GM21447 (cell line): ENCODE results near the gene ARID3B.
"Not testable (repeated sequence)": the region's sequence is repeated elsewhere in the genome, so short reads cannot be mapped to it uniquely, and the experiment has no call there.

Experiments used
- ATAC-seq: cut with Tn5 transposase; IDR thresholded peaks from one replicate; pipeline ENCODE4 v1.9.1; 2021; ENCODE audit not compliant: unreplicated experiment

ARID3B gene

GRCh38 chr15:74535388-74536084 is 5.5 kb upstream of the ARID3B start:
- no peak for ATAC-seq

DNA sequence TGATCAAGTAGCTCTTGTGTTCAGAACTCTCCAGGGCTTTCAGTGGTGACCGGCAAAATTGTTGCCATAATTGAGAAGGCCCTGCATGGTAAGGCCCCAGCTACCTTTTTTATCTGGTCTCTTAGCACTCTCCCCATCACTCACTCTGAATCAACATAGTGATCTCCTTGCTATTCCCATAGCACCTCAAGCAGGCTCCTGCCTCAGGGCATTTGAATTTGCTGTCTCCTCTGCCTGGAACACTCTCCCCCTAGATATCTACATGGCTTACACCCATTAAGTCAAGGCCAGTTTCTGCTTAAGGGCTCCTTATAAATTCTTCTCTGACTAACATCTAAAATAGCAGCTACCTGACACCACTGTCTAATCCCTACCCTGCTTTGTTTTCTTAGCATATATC is 3.3 kb upstream of the ARID3B start:
- ATAC-seq = no peak

DNA sequence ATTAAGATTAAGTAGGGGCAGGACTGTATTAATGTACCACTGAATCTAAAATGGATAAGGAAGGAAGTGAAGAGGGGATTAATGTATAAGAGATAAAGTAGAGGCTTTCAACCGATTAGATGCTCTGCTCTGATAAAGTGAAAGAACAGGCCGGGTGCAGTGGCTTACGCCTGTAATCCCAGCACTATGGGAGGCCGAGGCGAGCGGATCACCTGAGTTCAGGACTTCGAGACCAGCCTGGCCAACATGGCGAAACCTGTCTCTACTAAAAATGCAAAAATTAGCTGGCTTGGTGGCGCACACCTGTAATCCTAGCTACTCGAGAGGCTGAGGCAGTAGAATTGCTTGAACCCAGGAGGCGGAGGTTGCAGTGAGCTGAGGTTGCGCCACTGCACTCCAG is 1.5 kb upstream of the ARID3B start:
- not testable (repeated sequence) for ATAC-seq

- peak; percentile 5 for ATAC-seq
Observed at GRCh38 chr15:74540161-74540760, 759 bp upstream of the ARID3B start.

DNA sequence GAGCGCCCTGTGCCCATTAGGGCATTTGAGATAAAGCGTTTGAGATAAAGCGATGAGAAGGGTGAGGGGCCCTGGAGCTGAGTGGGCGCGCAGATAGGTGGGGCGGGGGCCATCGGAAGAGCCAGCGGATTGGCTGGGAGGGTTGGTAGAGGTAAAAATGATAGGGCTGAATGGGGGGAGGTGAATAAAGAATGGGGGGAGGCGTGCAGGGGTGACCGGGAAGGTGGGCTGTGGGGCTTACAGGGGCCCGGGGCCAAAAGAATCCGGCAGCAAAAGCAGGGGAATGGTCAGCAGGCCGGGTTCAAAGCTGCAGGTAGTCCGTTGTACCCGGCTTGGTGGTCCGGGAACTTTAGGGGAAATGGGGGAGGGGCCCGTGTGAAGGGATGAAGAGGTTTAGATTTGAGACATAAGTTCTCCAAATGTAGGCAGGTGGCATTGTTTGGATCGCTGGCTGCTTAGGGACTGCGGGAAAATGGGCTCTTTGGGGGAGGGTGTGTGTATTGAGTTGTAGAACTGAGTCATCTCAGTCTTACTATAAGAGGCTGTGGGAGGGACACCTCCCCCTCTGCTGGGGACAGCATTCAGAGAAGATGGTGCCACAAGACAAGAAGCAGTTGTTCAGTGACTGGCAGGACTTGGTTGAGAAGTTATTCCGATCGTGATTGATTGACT is 610 bp downstream of the ARID3B start:
- ATAC-seq = peak; percentile 34

- ATAC-seq = no peak
Observed at GRCh38 chr15:74542166-74543042, 1.4 kb downstream of the ARID3B start.

- ATAC-seq = no peak
Observed at GRCh38 chr15:74543043-74543422, 2.0 kb downstream of the ARID3B start.

DNA sequence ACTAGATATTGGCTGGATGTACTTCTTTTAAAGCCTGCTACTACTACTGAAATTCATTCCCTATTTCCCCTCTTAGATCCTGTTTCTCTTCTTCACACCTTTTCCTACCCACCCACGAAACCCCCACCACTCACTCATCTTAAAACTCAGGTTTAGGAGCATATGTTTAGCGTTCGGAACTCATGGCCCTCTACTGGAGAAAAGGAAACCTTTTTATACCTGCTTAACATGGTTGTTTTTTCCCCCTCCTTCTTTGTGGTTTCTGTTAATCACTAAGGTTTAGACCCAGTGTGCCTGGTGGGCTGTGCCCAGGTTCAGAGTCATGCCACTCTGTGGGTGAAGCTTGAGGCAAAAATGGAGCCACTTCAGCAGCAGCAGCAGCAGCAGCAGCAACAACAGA is 2.6 kb downstream of the ARID3B start:
- no peak for ATAC-seq

GRCh38 chr15:74545086-74545485 is 4.1 kb downstream of the ARID3B start:
- no peak for ATAC-seq

DNA sequence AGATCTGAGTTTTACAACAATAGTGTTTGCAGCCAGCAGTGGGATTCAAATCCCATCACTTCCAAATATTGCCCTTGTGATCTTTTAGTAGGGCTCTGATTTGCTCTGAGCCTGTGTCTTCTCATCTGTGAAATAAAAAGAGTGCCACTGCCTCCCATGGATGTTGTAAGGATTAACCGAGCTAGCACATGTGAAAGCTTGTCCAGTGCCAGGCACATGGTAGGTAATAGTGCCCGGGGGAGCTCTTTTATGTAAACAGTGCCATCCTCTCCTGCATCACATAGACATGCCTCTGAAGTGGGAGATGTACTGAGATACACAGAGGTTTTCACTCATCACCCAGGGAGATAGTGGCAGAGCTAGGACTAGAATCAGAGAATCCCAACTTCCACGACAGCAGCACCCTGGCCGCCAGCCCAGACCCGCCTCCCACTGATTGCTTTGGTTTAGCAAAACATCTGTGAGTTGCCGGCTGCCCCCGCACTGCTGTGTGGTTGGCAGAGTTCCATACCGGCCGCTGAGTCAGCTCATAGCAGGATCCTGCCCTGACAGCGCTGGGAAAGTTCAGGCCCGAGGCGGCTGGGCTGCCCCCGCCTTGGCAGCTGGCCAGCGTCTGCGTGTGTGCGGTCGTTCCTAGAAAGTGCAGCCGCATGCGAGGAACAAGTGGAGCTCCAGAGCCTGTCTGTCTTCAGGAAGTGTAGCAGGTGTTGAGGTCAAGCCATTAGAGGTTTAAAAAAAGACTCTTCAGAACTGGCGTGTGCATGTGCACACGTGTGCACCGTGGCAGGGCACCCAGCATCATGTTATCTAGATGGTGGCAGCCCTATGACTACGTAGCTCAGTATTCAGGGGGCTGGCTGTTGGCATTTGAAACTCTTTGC is 5.0 kb downstream of the ARID3B start:
- ATAC-seq = peak; percentile 52

GRCh38 chr15:74547616-74548015 is 6.6 kb downstream of the ARID3B start:
- no peak for ATAC-seq

DNA sequence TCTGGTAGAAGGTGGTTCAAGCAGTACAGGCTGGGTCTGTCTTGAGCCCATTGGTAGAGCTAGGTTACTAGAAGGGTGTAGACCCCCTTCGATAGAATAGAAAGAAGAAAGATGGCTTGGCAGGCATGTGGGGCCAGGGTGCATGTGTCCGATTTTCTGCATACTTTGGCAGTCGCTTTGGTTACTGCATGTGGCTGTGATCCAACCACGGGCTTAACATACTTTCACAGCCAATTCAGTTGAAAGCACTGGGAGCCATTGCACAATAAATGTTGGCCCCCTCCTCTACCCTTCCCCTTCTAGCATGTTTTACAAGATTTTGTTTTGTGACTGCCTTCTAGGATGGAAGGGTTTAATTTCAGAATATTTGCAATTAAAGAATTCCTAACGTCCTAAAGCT is 7.2 kb downstream of the ARID3B start:
- no peak for ATAC-seq

- ATAC-seq = no peak
Observed at GRCh38 chr15:74549816-74550215, 8.8 kb downstream of the ARID3B start.

DNA sequence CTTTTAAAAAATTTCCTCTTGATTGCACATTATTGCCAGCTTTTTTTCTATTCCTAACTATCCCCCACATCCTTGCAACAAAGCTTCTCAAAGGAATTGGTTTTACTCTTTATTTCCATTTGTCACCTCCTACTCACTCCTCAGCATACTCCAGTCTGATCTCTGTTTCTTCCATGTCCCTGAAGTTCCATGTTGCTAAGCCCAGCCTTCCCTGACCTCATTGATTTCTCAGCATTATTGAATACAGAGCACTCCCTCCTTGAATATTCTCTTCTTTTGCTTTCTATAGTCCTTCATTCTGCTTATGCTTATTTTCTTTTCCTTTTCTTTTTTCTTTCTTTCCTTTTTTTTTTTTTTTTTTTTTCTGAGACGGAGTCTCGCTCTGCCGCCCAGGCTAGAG is 10.7 kb downstream of the ARID3B start:
- ATAC-seq = no peak

- ATAC-seq = no peak
Observed at GRCh38 chr15:74552773-74553441, 11.9 kb downstream of the ARID3B start.

DNA sequence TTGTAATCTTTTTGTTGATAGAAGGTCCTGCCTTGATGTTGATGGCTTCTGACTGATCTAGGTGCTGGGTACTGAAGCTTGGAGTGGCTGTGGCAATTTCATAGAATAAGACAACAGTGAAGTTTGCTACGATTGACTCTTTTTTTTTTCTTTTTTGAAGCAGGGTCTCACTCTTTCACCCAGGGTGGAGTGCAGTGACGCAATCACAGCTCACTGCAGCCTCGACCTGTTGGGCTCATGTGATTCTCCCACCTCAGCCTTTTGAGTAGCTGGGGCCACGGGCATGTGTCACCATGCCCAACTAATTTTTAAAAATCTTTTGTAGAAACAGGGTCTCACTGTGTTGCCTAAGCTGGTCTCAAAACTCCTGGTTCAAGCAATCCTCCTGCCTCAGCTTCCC is 14.2 kb downstream of the ARID3B start:
- ATAC-seq = no peak

GRCh38 chr15:74558706-74559105 is 17.7 kb downstream of the ARID3B start:
- no peak for ATAC-seq

DNA sequence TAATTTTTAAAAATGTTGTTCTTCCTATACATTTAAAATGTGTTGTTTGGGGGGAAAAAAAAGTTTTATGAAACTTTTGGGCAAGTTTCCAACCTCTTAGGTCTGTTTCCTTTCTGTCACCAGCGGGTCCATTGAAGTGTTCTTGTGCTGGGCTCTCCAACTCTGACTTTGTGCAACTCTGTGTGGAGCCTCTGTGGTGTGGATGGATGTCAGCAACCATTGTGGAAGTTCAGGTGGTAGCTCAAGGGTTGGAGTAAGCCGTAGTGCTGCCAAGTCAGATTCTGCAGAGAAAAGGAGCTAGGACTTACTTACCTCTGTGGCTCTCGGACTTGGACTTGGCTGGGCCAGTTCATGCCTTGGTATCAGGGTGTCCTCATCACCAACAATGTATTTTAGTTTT is 22.4 kb downstream of the ARID3B start:
- ATAC-seq = no peak

GRCh38 chr15:74564182-74564581 is 23.2 kb downstream of the ARID3B start:
- ATAC-seq = no peak
